ENCODE data around the gene TENT4A. TPM values are rescaled to one million over a fixed set of nuclear protein-coding genes. Genes with fewer than 3 reads are reported as not detected.

TENT4A gene
- total and polyA plus RNA-seq, 2 of the 13 experiments (the other 11 are each of a cell fraction or from before 2014, with no cell fraction given): 6.3 to 13.3 TPM

- no peak for TF ChIP-seq ZNF512B (CRISPR knock-in tag; IDR thresholded peaks at IDR 0.05; ENCODE audit: borderline replicate concordance)
- no peak for TF ChIP-seq RCOR2 (CRISPR knock-in tag; IDR thresholded peaks at IDR 0.05)
These were observed 62.3 kb downstream of the TENT4A start (continued) for GRCh38 chr5:6775571-6775970.

- no peaks in the 10 kb centered on the region for H3K4me1 ChIP-seq (ENCODE audit: insufficient read depth, low read length)
- in situ Hi-C loops (cut with HindIII; ENCODE audit: extremely low pct_ligation_motif_present, low pct_unique_long_range_greater_than_20kb) (no loop called here), intact Hi-C loops (cut with micrococcal nuclease; ENCODE audit: unreplicated experiment) (no loop called here)
- no peaks in the 10 kb centered on the region for H3K79me2 ChIP-seq (ENCODE audit: insufficient read depth, low read length)
- H3K4me2 ChIP-seq (ENCODE audit: low read depth, low read length): no peak overlapping the region
- peaks cover 0 to 3% of the 10 kb centered on the region in 2 experiments; a peak in 1 of 5 replicates for H3K27me3 ChIP-seq (ENCODE audit: control insufficient read depth in 1 of 2, insufficient read depth in 2 of 2, low read length in 2 of 2)
- peak; percentile 76 for FAIRE-seq
- no peak overlapping the region for H3K4me3 ChIP-seq (replicated peaks in 1 of 3; ENCODE audit: insufficient read depth in 1 of 3, low read depth in 2 of 3, low read length in 3 of 3)
- no peak overlapping the region for H3K9ac ChIP-seq (ENCODE audit: insufficient read depth, low read depth, low read length)
- ChIA-PET POLR2A (no interaction called here), CTCF (ENCODE audit: low intra/inter-chr PET ratio, low total read pairs) (no interaction called here)
- no peak overlapping the region for H2AFZ ChIP-seq (ENCODE audit: low read length)
- no peaks in the 10 kb centered on the region for H3K36me3 ChIP-seq (replicated peaks in 1 of 2; ENCODE audit: control insufficient read depth in 1 of 2, insufficient read depth in 2 of 2, low read length in 2 of 2)
- H3K9me3 ChIP-seq (ENCODE audit: low read length): no peaks in the 10 kb centered on the region
- H3K27ac ChIP-seq (ENCODE audit: extremely low read length, insufficient read depth, low read length): no peak overlapping the region
- BruUV-seq (replicated peaks): no TSS peak
- peak; percentile 16 for DNase-seq (ENCODE audit: low spot score)
- H4K20me1 ChIP-seq (ENCODE audit: insufficient read depth, low read length): no peaks in the 10 kb centered on the region
- peak; percentile 87 for ATAC-seq
- WGBS (ENCODE audit: low lambda C conversion rate): 57% methylated on average over 7 of the region's 7 CpGs
- peak; percentile 77; the same call in 1 of the 2 replicates for TF ChIP-seq SIX1 (CRISPR knock-in tag; IDR thresholded peaks at IDR 0.05; ENCODE audit: borderline replicate concordance)
- TF ChIP-seq ZNF720 (CRISPR knock-in tag; IDR thresholded peaks at IDR 0.05): no peak
- TF ChIP-seq ZNF574 (CRISPR knock-in tag; IDR thresholded peaks at IDR 0.05): peak; percentile 97
- peak; percentile 40 for TF ChIP-seq STAG1 (CRISPR knock-in tag; IDR thresholded peaks at IDR 0.05)
- peak; percentile 24; the same call in 1 of the 2 replicates for TF ChIP-seq SMC3 (IDR thresholded peaks at IDR 0.05; ENCODE audit: low read length)
- no peak for TF ChIP-seq ZNF703 (CRISPR knock-in tag; IDR thresholded peaks at IDR 0.05; ENCODE audit: borderline replicate concordance)
- TF ChIP-seq ZMYM4 (CRISPR knock-in tag; IDR thresholded peaks at IDR 0.05): peak; percentile 82
- no peak for TF ChIP-seq TAF15 (IDR thresholded peaks at IDR 0.05; ENCODE audit: low read depth, low read length, poor library complexity, severe bottlenecking)
- TF ChIP-seq ATF1 (CRISPR knock-in tag; IDR thresholded peaks at IDR 0.05): no peak
- TF ChIP-seq RFX3 (CRISPR knock-in tag; IDR thresholded peaks at IDR 0.05): no peak
- TF ChIP-seq MED8 (CRISPR knock-in tag; IDR thresholded peaks at IDR 0.05; ENCODE audit: insufficient replicate concordance): no peak
- peak; percentile 67; the same call in 1 of the 2 replicates for TF ChIP-seq SIX4 (CRISPR knock-in tag; IDR thresholded peaks at IDR 0.05)
- 0 out of 2 replicates have a peak, but pooled peaks have one; percentile 44 for TF ChIP-seq ZNF644 (CRISPR knock-in tag; IDR thresholded peaks at IDR 0.05; ENCODE audit: low read depth)
- peak; percentile 53 for TF ChIP-seq CTCF (CRISPR knock-in tag; IDR thresholded peaks at IDR 0.05)
- no peak for TF ChIP-seq ZNF337 (CRISPR knock-in tag; IDR thresholded peaks at IDR 0.05; ENCODE audit: borderline replicate concordance, low read depth)
These were observed 67.7 kb downstream of the TENT4A start for GRCh38 chr5:6780802-6781391.

Measured in HepG2 (cell line).